Parathyroid adenoma (tissue), 2 donors: Measurements from ENCODE around the gene FSTL4.

Source experiments
- H2AFZ ChIP-seq: fragments of 300-600 bp; sonication (generic); one replicate; pipeline ENCODE4 v1.7.0; 2017; ENCODE audit warnings: antibody characterized with exemption, mild to moderate bottlenecking
- H3K27ac ChIP-seq: fragments of 300-600 bp; sonication (generic); one replicate; pipeline ENCODE4 v1.7.0; 2017
- H3K27me3 ChIP-seq: fragments of 300-600 bp; sonication (generic); one replicate; pipeline ENCODE4 v1.7.0; 2017; ENCODE audit warnings: low read length; ENCODE audit not compliant: control insufficient read depth, insufficient read depth
- H3K36me3 ChIP-seq: fragments of 300-600 bp; sonication (generic); one replicate; pipeline ENCODE4 v1.7.0; 2017; ENCODE audit warnings: low read length; ENCODE audit not compliant: control insufficient read depth, insufficient read depth
- H3K4me1 ChIP-seq: fragments of 300-600 bp; sonication (generic); one replicate; pipeline ENCODE4 v1.7.0; 2017; ENCODE audit warnings: control low read depth
- H3K4me2 ChIP-seq: fragments of 300-600 bp; sonication (generic); one replicate; pipeline ENCODE4 v1.7.0; 2017; ENCODE audit warnings: low read length
- H3K4me3 ChIP-seq: fragments of 300-600 bp; sonication (generic); one replicate; pipeline ENCODE4 v1.7.0; 2017; ENCODE audit warnings: low read depth, low read length
- H3K79me2 ChIP-seq: fragments of 300-600 bp; sonication (generic); one replicate; pipeline ENCODE4 v1.7.0; 2017; ENCODE audit warnings: control low read depth
- H3K9ac ChIP-seq: fragments of 300-600 bp; sonication (generic); one replicate; pipeline ENCODE4 v1.7.0; 2017; ENCODE audit warnings: mild to moderate bottlenecking
- H3K9me3 ChIP-seq: fragments of 300-600 bp; sonication (generic); one replicate; pipeline ENCODE4 v1.7.0; 2017; ENCODE audit warnings: low read length; ENCODE audit not compliant: control insufficient read depth
- TF ChIP-seq, protein P1 (sequence below): fragments of 300-600 bp; sonication (generic); IDR thresholded peaks from one replicate; pipeline ENCODE4 v1.7.0; 2017; ENCODE audit warnings: antibody characterized with exemption, mild to moderate bottlenecking
- donor health status: primary hyperparathyroidism.

Gene FSTL4

DNA sequence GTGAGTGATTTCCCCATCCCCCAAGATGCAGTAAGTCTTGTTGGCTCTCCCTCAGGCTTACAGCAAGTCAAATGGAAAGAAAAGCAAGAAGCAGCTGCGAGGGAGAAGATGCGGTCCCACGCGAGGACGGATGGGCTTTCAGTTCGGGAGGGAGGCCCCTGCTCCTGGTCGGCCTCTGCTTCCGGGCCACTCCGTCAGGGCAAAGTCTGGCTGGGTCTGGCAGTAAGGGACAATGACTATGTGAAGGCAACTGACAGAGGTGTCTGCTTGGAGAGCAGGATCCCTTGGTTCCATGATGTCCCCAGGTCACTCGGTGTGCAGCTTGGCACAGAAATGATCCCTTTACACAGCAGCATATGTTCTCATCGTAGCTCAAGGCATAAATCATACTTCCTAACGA, 413.8 kb downstream of the FSTL4 start:
- H3K4me1 ChIP-seq = peaks cover 56% of the 10 kb centered on the region
- no peaks in the 10 kb centered on the region for H3K36me3 ChIP-seq
- H3K27ac ChIP-seq = peak overlapping the region; percentile 98
- no peak overlapping the region for H3K4me3 ChIP-seq
- H2AFZ ChIP-seq = no peak overlapping the region
- no peaks in the 10 kb centered on the region for H3K79me2 ChIP-seq
- H3K9me3 ChIP-seq = no peaks in the 10 kb centered on the region
- H3K27me3 ChIP-seq = no peaks in the 10 kb centered on the region
- H3K4me2 ChIP-seq = no peak overlapping the region
- H3K9ac ChIP-seq = no peak overlapping the region
- TF ChIP-seq, protein P1, sequence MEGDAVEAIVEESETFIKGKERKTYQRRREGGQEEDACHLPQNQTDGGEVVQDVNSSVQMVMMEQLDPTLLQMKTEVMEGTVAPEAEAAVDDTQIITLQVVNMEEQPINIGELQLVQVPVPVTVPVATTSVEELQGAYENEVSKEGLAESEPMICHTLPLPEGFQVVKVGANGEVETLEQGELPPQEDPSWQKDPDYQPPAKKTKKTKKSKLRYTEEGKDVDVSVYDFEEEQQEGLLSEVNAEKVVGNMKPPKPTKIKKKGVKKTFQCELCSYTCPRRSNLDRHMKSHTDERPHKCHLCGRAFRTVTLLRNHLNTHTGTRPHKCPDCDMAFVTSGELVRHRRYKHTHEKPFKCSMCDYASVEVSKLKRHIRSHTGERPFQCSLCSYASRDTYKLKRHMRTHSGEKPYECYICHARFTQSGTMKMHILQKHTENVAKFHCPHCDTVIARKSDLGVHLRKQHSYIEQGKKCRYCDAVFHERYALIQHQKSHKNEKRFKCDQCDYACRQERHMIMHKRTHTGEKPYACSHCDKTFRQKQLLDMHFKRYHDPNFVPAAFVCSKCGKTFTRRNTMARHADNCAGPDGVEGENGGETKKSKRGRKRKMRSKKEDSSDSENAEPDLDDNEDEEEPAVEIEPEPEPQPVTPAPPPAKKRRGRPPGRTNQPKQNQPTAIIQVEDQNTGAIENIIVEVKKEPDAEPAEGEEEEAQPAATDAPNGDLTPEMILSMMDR = no peak

DNA sequence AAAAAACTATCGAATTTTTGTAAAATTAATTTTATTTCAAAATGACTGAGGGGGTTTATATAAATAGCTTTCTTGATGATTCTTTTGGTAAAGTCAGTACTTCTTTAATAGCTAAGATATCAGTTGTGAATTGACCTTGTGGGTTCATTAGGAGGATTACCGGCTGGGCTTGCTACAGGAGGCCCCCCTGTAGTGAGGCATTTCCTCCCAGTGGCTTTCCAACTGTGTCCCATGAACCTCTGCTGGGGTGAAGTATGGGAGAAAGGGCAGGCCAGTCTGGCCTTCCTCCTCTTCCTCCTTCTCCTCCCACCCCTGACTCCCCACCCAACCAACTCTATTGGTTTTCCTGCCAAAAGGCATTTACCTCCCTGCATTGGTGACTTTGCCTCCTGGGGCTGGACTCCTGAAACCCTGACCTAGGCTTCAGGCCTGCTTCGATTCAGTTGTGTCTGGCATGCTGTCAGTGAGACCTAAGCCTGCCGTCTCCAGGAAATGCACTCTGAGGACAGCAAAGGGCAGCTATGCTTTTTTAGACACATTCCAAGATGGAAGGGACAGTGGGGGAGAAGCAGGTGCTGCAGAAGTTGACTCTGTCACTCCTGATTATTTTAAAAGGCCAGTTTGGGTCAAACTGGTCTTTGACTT, 415.8 kb downstream of the FSTL4 start:
- no peaks in the 10 kb centered on the region for H3K27me3 ChIP-seq
- H2AFZ ChIP-seq = peak overlapping the region; percentile 72
- H3K4me3 ChIP-seq = no peak overlapping the region
- no peaks in the 10 kb centered on the region for H3K36me3 ChIP-seq
- H3K79me2 ChIP-seq = no peaks in the 10 kb centered on the region
- no peak overlapping the region for H3K27ac ChIP-seq
- no peaks in the 10 kb centered on the region for H3K9me3 ChIP-seq
- H3K9ac ChIP-seq = no peak overlapping the region
- H3K4me1 ChIP-seq = peaks cover 37% of the 10 kb centered on the region
- TF ChIP-seq, protein P1 = no peak
- no peak overlapping the region for H3K4me2 ChIP-seq

DNA sequence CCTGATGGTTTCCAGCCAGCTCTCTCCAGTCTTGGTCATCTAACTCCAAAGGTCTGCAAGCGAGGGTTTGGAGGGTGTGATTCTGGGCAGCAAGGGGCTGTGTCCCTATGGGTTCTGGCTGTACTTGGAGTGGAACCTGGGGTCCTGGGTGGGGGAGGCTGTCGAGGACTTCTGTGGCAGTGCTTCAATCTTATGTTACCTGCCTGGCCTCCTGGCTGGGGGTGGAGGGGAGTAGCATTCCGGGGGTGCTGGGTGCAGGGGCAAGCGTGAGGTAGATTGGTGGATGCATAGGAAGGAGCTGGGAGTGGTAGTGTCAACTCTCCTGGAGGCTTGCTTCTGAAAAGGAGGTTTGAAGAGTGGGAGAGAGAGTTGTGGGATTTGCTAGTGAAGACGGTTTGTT, 417.1 kb downstream of the FSTL4 start:
- Histone ChIP-seq H2AFZ (no peak overlapping the region), H3K79me2 (no peaks in the 10 kb centered on the region), H3K4me1 (peaks cover 24% of the 10 kb centered on the region), H3K27me3 (no peaks in the 10 kb centered on the region), H3K4me3 (no peak overlapping the region), H3K27ac (no peak overlapping the region), H3K9me3 (no peaks in the 10 kb centered on the region), H3K9ac (no peak overlapping the region), H3K36me3 (no peaks in the 10 kb centered on the region), H3K4me2 (no peak overlapping the region)
- TF ChIP-seq, protein P1 = no peak

DNA sequence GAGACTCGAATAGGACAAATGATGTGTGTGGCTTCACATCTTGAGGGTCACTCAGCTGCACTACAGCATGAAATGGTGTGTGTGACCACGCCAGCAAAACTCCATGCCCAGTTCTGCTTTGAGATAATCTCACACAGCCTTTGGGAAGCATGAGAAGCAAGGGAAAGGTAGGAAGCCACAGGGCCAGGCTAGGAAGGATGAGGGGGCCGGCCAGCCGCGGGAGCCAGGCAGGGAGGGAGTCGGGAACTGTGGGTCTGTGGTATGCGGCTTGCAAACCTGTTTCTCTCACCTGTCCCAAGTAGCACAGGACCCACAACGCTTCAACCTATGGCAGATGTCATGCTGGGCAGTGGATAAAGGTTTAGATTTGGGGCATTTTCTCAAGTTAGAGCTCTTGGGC, 418.5 kb downstream of the FSTL4 start:
- no peaks in the 10 kb centered on the region for H3K9me3 ChIP-seq
- H3K4me1 ChIP-seq = peaks cover 17% of the 10 kb centered on the region
- no peaks in the 10 kb centered on the region for H3K27me3 ChIP-seq
- no peaks in the 10 kb centered on the region for H3K36me3 ChIP-seq
- no peak overlapping the region for H3K27ac ChIP-seq
- no peak overlapping the region for H3K4me2 ChIP-seq
- TF ChIP-seq, protein P1 = no peak
- no peaks in the 10 kb centered on the region for H3K79me2 ChIP-seq
- H2AFZ ChIP-seq = no peak overlapping the region
- no peak overlapping the region for H3K4me3 ChIP-seq
- no peak overlapping the region for H3K9ac ChIP-seq

DNA sequence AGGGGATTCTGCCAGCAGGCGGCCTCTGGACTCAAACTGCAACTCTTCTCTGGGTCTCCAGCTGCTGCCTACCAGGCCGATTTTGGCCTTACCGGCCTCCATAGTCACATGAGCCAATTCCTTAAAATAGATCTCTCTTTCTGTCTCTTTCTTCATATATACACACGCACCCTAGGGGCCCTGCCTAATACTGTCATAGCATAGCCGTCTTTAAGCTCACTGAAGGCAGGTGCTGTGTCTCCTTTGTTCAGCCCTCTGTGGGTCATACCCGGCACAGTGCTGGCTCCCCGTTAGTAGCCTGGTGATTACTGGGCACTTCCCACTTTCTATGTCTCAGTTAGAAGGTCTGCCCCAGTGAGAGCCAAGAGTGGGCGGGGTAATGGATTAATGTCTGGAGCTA, 419.6 kb downstream of the FSTL4 start:
- Histone ChIP-seq H3K4me3 (no peak overlapping the region), H3K27me3 (no peaks in the 10 kb centered on the region), H3K79me2 (no peaks in the 10 kb centered on the region), H3K9me3 (no peaks in the 10 kb centered on the region), H3K4me2 (no peak overlapping the region), H3K4me1 (peaks cover 17% of the 10 kb centered on the region), H3K36me3 (no peaks in the 10 kb centered on the region), H3K9ac (no peak overlapping the region), H2AFZ (no peak overlapping the region), H3K27ac (no peak overlapping the region)
- TF ChIP-seq, protein P1 = no peak
